NCI-H2107 treated with DMSO at 0.1 percent for 48 hours (cell line): Measurements from ENCODE around the gene TSSK1B.
"Not testable (repeated sequence)": the region's sequence is repeated elsewhere in the genome, so short reads cannot be mapped to it uniquely, and the experiment has no call there.

Source experiments
- DNase-seq: peaks from one replicate; lab custom pipeline; 2025; ENCODE audit not compliant: unreplicated experiment; lab: John Stamatoyannopoulos, UW

The TSSK1B gene

DNA sequence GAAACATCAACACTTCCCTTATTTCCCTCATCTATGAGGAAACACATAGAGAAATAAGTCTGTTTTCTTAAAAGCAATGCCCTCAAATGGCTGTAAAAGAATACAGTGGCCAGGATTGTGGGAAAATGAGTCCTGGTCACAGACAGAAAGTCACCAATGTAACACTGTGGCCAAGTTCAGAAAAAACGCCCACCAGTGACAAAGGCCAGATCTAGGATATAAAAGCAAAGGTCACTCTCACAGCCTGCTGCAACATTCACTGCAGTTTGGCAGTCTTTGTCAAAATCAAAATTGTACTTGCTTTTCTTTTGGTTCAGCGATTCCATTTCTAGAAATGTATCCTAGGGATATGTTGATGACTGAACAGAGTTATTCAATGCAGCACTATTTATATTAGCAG is 30.5 kb downstream of the TSSK1B start:
- DNase-seq: no peak

DNA sequence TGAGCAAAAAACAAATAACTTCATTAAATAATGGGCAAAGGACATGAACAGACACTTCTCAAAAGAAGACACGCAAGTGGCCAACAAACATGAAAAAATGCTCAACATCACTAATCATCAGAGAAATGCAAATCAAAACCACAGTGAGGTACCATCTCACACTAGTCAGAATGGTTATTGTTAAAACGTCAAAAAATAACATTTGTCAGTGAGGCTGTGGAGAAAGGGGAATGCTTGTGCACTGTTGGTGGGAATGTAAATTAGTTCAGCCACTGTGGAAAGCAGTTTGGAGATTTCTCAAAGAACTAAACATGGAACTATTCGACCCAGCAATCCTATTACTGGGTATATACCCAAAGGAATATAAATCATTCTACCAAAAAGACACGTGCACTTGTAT is 36.8 kb downstream of the TSSK1B start:
- DNase-seq: not testable (repeated sequence)

DNA sequence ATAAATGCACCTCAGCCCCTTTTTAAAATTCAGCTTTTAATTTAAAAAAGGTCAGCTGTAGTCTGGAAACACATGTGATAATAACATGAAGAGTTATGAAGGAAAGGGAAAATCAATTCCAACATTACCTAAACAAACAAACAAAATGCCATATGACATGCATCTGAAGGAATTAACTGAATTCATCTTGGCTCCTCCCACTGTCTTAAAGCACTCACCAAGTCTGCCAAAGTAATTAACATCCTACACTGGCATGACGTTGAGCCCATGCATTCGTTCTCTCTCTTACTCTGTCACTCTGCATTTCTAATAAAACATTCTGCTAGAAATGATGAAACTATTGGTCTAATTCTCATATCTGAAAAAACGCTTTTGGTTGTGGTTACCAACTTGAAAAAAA is 37.7 kb downstream of the TSSK1B start:
- no peak for DNase-seq

GRCh38 chr5:113394658-113395057 is 40.1 kb downstream of the TSSK1B start:
- no peak for DNase-seq

- DNase-seq: no peak
These were observed 44.6 kb downstream of the TSSK1B start for GRCh38 chr5:113390224-113390623.

DNA sequence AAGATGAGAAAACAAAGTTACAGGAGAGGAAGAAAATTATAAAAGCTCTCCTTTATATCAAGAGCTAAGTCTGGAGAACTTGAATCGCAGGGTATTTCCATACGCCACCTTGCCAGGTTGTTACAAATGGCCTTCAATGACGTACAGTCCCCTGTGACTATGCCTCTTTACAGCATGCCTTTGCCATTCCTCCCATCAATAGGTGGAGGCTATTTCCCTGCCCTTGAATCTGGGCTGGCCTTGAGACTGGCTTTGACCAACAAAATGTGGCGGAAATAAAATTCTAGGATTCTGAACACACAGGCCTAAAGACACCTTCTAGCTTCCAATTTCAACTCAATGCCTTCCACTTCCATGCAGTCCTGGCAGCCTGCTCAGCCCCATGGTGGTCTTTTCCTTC is 45.7 kb downstream of the TSSK1B start:
- DNase-seq: no peak

DNA sequence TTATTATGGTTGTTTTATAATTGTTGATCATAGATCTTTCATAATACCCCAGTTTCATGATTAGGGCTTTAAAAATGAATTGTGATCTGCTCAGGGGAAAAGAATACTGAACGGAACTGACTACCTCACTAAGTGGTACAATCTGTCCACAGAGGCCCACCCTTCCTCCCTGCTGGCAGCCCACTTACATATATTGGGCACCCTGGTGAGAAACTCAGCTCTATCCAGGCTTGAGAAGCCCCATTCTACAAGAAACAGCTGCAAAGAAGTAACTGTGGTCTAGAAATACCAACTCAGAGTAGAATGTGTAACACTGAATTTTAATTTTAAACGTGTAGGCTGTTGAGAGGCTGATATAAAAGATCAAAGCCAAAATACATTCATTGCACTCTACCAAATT is 46.9 kb downstream of the TSSK1B start:
- DNase-seq: no peak

DNA sequence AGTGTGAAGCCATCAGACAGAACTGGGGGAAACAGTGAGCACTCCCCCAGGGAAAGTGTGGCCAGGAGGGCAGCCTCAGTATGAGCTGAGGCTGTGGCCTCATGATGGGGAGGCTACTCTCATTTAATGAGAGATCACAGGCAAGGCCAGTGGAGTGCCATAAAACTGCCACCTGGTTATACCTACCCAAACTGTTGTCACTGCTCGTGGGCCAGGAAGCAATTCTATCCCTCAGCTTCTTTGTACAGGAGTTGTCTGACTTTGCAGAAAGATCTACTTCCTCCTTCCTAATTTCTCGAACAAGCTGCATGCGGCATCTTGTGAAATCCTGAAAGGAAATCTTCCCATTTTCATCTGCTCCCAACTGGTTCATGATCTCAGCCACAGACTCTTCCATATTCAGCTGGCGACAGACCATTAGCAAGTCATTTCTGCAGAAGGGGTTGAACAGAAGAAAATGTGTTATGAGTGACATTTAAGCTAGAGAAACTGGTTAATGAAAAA is 50.0 kb downstream of the TSSK1B start:
- DNase-seq: no peak

DNA sequence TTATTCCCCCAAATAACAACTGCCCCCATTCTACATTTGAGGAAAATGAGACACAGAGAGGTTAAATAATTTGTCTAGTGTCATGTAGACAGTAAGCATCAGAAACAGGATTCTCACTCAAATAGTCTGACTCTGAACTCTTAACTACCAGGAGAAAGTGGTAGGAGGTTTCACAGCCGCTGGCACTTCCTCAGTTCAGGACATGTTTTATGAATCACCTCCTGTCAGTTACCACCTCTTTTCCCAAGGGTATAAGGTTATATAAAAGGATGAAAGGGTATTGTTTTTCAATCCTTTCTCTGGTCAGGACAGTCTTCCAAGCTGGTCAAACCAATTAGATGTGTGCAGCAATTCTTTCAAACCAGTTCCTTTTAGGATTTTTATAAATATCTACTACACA is 52.1 kb downstream of the TSSK1B start:
- DNase-seq: no peak
